Raji (cell line): ENCODE measurements around the gene IFIT3.

Source experiments
- POLR2A ChIP-seq: IDR thresholded peaks from 2 replicates; pipeline ENCODE4 v1.6.1; 2011; ENCODE audit warnings: low read depth, low read length, control low read depth; ENCODE audit not compliant: insufficient read depth

Gene IFIT3

DNA sequence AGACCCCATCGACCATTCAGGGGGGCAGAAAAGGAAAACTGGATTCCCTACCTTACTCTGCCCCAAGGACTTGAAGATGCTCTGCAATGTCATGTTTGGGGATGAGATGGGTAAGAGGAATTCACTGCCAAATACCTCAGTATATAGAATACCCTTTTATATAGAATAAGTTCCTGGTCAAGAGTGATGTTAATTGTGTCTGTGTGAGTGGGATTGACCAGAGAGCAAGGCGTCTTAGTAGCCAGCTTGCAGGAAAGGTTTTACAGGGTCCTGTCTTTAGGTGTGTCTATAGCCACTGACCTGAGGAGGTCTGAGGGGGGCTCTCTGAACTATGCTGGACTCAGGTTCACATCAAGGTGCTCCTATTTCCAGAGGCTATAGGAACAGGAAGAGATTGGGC, 1.4 kb downstream of the IFIT3 start:
- no peak for TF ChIP-seq POLR2A

DNA sequence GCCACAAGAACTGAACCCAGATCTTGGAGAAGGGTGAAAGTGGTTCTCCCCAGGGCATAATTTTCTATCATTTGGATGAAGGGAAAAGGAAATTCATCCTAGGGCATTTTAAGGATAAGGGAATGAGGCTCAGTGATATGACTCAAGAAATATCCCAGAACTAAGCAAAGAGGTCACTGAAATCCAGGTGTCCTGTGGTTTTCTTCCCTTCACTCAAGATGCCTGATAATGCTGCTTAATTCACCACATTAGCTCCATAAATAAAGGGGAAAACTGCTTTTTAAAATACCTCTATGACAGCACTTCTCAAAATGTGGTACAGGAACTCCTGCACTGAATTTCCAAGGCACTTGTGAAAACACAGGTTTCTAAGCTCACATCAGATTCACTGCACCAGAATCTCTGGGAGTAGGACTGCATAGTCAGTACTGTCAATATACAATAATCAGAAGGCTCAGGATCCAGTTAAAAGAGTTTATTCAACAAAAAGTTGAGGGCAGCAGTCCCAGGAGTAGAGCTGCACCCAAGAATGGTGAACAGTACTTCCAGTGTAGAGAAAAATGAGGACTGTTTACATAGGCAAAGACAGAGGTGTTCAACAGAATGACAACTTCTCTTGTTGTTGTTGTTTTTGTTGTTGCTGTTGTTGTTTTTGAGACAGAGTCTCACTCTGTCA, 2.9 kb downstream of the IFIT3 start:
- no peak for TF ChIP-seq POLR2A

DNA sequence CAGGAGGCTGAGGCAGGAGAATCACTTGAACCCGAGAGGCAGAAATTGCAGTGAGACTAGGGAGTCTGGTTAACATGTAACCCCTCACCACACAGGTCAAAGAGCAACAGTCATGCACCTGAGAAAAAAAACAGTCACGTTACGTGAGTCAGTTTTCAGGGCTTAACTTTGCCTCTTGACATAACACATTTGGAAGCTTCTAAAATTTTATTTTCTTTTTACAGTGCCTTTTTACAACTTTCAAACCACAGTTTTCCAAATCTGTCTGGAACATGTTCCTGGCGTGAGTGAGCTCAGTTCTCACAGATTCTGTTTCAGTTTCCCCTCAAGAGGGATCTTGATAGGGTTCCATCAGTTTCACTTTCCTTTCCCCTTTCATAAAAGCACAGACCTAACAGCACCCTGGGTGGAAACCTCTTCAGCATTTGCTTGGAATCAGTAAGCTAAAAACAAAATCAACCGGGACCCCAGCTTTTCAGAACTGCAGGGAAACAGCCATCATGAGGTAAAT, 4.4 kb downstream of the IFIT3 start:
- no peak for TF ChIP-seq POLR2A

DNA sequence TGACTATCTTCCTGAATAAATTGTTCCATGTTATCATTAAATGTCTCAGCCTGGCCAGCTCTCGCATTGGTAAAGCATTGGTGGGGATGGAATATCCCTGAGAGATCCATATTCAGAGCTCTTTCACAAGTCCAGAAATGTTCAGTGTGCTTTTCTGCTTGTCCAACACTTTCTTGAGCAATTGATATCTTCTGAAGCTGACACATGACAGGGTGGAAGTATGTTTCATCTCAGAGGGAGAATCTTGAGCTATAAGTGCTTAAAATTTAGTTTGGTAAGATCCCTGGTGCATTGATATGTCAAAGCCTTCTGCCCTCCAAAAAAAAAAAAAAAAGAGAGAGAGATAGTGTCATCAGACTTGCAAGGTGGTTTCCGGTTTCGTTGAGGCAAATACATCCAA, 7.4 kb downstream of the IFIT3 start:
- TF ChIP-seq POLR2A: no peak

DNA sequence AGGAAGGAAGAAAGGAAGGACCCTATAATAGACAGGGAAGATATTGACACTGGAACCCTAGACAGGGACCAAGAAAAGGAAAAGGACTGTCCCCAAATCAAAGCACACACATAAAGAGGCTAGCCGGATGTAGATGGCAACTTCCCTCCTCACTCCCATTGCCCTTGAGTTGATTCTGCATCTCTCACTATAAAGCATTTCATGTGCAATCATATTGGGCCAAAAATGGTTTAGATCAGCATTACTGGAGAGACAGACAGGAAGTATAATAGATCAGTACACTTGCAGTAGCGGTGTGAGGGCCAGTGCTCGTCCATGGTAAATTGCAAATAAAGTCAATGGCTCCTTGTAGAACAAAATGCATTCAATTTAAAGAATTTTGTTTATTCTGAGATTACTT, 8.4 kb downstream of the IFIT3 start:
- TF ChIP-seq POLR2A: no peak

DNA sequence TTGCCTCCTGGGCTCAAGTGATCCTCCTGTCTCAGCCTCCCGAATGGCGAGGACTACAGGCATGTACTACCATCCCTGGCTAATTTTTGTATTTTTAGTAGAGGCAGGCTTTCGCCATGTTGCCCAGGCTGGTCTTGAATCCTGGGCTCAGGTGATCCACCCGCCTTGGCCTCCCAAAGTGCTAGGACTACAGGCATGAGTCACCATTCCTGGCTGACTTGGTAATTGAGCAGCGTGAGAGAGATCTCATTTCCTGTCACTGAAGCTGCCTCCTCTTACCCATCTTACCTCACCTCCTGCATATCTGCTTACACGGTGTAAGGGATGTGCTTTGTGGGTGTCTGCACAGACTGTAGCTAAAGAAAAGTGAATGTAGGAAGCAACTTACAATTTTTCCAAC, 9.7 kb downstream of the IFIT3 start:
- no peak for TF ChIP-seq POLR2A

DNA sequence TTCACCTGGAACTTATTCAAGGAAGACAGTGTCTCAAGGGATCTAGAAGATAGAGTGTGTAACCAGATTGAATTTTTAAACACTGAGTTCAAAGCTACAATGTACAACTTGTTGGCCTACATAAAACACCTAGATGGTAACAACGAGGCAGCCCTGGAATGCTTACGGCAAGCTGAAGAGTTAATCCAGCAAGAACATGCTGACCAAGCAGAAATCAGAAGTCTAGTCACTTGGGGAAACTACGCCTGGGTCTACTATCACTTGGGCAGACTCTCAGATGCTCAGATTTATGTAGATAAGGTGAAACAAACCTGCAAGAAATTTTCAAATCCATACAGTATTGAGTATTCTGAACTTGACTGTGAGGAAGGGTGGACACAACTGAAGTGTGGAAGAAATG, 10.9 kb downstream of the IFIT3 start:
- no peak for TF ChIP-seq POLR2A

DNA sequence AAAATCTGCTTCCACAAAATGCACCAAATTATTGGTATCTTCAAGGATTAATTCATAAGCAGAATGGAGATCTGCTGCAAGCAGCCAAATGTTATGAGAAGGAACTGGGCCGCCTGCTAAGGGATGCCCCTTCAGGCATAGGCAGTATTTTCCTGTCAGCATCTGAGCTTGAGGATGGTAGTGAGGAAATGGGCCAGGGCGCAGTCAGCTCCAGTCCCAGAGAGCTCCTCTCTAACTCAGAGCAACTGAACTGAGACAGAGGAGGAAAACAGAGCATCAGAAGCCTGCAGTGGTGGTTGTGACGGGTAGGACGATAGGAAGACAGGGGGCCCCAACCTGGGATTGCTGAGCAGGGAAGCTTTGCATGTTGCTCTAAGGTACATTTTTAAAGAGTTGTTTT, 12.1 kb downstream of the IFIT3 start:
- no peak for TF ChIP-seq POLR2A

DNA sequence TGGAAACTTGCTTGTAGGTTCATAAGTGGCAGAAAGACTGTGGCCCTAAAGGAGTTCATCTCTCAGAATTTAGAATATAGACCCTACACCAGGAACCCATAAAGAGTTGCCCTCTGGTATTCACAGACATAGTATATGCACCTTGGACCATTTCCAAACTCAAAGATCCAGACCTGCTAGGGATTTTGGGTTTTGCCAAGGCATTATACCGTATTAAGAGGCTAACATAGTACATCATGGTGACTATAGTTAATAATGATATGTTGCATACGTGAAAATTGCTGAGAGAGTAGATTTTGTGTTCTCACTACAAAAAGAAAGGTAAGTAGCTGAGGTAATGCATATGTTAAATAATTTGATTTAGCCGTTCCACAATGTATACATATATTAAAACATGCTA, 13.9 kb downstream of the IFIT3 start:
- no peak for TF ChIP-seq POLR2A

DNA sequence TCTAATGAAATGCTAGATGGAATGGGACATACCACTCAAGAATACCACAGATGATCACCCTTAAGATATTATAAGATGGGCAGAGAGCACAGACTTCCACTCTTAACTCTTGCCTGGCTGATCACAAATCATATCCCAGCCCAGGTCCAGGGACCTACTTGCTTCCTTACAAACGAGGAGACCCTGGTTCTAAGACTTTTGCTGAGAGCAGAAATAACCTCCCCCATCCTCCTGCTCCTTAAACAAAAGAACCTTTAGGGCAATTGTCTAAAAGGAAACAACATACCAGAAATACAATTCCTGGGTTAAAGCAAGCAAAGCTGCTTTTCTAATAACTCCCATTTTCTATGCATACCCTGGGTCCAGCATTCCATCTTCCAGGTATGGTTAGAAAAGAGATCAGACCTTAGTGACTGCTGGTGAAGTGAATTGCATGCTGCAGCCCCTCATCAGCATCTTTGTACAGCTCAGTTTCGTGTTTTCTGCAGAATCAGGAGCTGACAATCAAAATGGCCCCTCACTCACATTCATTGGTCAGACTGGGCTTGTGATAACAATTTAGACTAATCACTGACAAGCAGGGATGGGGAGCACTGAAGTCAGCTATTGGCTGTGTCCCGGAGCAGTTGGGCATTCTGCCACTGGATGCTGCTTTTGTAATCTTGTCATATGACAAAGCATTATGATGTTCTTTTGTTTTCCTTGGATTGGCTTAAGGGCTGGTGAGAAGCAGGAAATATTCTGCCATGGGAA, 14.6 kb downstream of the IFIT3 start:
- no peak for TF ChIP-seq POLR2A

DNA sequence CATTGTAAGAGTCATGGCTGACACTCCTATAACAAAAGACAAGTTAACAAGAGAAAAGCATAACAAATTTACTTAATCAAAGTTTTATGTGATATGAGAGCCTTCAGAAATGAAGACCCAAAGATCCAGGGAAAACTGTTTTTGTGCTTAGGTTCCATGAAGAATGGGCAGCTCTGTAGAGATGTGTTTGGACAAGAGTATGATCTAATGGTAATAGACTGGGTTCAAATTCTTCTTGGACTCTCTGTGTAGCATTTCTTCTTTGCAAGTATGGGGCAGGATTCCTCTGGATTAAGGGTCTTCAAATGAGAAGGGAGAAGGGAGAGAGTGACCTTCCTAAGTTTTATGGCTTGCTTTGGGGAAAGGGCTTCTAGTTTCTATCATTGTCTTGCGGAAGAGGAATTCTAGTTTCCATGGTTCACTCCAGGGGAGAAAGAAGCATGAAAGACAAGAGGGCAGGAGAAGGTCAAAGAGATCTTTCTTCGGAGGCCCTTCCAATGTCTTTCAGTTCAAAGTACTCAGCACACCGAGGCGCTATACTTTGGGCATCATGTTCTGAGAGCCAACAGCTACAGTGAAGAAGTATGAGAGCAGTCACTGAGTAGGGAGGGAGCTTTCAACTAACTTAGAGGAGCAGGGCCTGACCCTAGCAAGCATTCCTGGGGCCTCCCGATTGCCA, 15.4 kb downstream of the IFIT3 start:
- no peak for TF ChIP-seq POLR2A

DNA sequence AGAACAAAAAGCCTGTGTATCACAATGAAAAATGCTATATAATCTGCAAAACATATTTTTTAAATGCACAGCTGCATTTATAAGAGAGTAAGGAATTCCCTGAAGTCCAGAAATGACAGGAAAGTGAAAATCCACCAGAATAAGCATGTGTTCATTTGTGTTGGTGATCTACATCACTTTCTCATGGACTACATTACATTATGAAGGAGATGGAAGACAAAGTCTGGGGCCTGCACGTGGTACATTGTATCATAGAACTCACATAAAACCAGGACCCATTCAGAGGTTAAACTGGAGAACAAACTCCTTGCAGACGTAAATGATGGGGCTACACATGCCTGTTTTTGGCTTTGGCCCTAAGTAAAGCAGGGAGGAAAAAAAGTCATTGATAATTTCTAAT, 16.4 kb downstream of the IFIT3 start:
- no peak for TF ChIP-seq POLR2A

DNA sequence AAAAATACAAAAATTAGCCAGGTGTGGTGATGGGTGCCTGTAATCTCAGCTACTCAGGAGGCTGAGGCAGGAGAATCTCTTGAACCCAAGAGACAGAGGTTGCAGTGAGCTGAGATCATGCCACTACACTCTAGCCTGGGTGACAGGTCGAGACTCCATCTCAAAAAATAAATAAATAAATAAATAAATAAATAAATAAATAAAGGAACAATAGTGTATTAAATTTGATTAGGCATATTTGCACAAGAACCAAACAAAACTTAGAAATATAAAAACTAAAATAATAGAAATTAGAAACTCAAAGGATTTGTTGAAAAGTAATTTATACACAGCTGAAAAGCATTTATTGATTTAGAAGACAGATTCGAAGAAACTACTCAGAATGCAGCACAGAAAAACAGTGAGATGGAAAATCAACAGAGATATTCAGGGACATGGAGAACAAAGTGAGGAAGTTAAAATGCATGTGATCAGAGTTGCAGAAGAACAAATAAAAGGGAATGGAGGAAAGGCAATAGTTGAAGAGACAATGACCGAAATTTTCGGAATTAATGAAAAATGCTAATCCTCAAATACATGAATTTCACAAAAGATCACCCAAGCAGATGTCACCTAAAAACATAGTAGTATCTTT, 17.7 kb downstream of the IFIT3 start:
- no peak for TF ChIP-seq POLR2A

DNA sequence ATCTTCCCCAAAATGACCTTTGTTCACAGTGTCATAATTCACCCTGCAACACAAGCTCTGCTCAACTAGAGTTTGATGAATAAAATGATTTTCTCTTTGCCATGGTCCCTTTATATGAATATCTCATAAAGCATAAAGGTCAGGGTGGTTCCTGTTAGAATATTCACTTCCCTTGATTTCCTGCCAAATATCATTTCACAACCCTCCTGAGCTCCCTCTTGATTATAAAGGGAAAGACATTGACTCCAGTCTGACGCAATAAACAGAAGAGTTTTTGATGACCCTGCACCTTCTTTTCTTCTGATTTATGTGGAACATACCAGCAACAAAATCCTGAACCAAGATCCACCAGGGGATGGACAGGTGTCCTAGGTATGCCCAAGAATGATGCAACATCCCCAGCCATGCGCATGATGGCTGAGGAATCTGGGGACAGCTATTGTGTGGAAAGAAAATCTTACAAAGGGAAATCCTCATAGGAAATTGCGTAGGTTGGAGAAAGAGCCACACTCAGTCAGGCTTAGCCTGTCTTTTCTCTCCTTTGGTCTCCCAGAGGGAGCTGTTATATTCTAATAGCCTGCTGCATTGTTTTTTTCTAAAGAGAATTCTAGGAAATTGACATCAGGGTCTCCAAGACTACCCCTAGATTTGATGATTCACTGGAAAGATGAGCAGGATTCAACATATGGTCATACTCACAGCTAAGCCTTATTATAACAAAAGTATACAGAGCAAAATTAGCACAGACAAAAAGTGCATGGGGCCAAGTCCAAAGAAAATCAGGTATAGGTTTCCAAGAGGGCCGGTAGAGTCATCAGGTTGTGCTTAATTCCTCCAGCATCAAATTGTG, 18.8 kb downstream of the IFIT3 start:
- TF ChIP-seq POLR2A: no peak

DNA sequence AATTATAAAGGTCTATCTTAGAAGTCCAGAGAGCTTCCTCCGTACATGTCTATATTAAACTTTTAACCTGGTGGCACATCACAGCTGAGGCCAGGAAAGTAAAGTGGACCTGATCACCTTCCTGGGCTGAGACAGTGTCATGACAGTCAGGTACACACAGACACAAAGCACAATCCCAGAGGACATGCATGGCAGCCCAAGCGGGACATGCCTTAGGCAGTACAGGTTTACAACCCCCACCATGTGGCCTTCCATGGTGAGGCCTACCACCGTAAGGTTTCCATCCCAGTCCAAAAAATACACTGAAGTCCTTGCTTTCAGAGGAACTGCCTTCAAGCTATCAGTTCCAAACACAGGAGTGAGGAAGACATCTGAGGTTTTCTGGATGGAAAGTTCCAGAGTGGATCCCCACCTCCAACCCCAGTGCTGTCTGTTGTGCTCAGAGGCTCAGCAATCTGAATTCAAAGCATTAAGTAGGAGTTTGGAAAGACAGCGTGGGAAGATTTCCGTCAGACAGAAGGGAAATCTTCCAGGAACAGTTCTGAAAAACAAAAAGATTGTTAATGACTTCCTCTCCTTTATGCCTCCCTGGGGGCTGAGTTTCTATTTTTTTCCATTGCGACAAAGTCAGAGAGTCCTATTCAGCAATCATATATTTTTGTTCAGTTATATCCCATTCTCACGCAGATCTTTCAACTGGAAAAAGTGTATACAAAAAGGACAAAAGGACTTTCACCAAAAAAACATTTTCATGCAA, 20.1 kb downstream of the IFIT3 start:
- TF ChIP-seq POLR2A: no peak

DNA sequence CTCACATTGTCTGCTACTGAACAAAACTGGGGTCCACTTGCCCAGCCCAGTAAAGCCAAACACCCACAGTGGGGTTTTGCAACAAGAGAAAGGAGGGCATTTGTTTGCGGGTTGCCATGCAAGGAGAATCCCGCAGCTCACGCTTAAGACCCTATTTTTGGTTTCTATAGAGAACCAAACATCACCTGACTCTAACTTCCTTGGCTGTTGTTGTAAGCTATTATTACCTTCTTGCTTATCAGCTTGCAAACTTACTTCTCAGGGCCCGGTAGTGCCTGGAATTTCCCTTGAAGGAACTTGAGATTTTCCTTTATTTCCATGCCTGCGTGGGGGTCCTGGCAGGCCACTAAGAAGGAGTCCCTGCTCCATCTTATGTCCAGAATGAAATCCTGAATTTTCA, 20.7 kb downstream of the IFIT3 start:
- TF ChIP-seq POLR2A: no peak
